ENCODE results near the gene C1orf52. TPM values are rescaled to one million over a fixed set of nuclear protein-coding genes. Genes with fewer than 3 reads are reported as not detected.
A peak's percentile ranks its signal among the peaks of the same experiment; 100 is the strongest.

Gene C1orf52
- total and polyA plus RNA-seq, 9 of the 15 experiments (the other 6 are each of a cell fraction or from before 2014, with no cell fraction given), result 17.0 to 38.5 (median 33.0) TPM

- TF ChIP-seq ZNF274 (IDR thresholded peaks at IDR 0.05; ENCODE audit: borderline replicate concordance, low read depth, low read length) (no peak), LCOR (CRISPR knock-in tag; IDR thresholded peaks at IDR 0.05) (0 out of 2 replicates have a peak, but pooled peaks have one; percentile 38), NFRKB (IDR thresholded peaks at IDR 0.05; ENCODE audit: low read depth) (no peak), PCBP2 (IDR thresholded peaks at IDR 0.05; ENCODE audit: low read depth, low read length, poor library complexity, severe bottlenecking) (no peak), FOXP1 (CRISPR knock-in tag; IDR thresholded peaks at IDR 0.05) (peak; percentile 54; the same call in 1 of the 2 replicates), HEY1 (CRISPR knock-in tag; IDR thresholded peaks at IDR 0.05; ENCODE audit: borderline replicate concordance) (no peak), BCL6 (CRISPR knock-in tag; IDR thresholded peaks at IDR 0.05) (no peak), CBX2 (IDR thresholded peaks at IDR 0.05; ENCODE audit: insufficient read depth, low read length, poor library complexity, severe bottlenecking) (no peak), PHB (CRISPR knock-in tag; IDR thresholded peaks at IDR 0.05) (no peak), SP1 (CRISPR knock-in tag; IDR thresholded peaks at IDR 0.05) (peak; percentile 59; the same call in 1 of the 2 replicates), PTTG1 (tag; IDR thresholded peaks at IDR 0.05; ENCODE audit: low read depth) (no peak), ZNF217 (CRISPR knock-in tag; IDR thresholded peaks at IDR 0.05) (no peak), ZNF431 (CRISPR knock-in tag; IDR thresholded peaks at IDR 0.05) (peak; percentile 67; the same call in 1 of the 2 replicates), RFX7 (CRISPR knock-in tag; IDR thresholded peaks at IDR 0.05) (no peak), MEIS2 (IDR thresholded peaks at IDR 0.05; ENCODE audit: partially characterized antibody) (peak; percentile 53), PML (IDR thresholded peaks at IDR 0.05; ENCODE audit: low read length) (no peak), KLF10 (CRISPR knock-in tag; IDR thresholded peaks at IDR 0.05) (no peak)
- TF ChIP-seq, protein P1, sequence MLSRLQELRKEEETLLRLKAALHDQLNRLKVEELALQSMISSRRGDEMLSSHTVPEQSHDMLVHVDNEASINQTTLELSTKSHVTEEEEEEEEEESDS (CRISPR knock-in tag; IDR thresholded peaks at IDR 0.05), result no peak
- TF ChIP-seq, protein P2, sequence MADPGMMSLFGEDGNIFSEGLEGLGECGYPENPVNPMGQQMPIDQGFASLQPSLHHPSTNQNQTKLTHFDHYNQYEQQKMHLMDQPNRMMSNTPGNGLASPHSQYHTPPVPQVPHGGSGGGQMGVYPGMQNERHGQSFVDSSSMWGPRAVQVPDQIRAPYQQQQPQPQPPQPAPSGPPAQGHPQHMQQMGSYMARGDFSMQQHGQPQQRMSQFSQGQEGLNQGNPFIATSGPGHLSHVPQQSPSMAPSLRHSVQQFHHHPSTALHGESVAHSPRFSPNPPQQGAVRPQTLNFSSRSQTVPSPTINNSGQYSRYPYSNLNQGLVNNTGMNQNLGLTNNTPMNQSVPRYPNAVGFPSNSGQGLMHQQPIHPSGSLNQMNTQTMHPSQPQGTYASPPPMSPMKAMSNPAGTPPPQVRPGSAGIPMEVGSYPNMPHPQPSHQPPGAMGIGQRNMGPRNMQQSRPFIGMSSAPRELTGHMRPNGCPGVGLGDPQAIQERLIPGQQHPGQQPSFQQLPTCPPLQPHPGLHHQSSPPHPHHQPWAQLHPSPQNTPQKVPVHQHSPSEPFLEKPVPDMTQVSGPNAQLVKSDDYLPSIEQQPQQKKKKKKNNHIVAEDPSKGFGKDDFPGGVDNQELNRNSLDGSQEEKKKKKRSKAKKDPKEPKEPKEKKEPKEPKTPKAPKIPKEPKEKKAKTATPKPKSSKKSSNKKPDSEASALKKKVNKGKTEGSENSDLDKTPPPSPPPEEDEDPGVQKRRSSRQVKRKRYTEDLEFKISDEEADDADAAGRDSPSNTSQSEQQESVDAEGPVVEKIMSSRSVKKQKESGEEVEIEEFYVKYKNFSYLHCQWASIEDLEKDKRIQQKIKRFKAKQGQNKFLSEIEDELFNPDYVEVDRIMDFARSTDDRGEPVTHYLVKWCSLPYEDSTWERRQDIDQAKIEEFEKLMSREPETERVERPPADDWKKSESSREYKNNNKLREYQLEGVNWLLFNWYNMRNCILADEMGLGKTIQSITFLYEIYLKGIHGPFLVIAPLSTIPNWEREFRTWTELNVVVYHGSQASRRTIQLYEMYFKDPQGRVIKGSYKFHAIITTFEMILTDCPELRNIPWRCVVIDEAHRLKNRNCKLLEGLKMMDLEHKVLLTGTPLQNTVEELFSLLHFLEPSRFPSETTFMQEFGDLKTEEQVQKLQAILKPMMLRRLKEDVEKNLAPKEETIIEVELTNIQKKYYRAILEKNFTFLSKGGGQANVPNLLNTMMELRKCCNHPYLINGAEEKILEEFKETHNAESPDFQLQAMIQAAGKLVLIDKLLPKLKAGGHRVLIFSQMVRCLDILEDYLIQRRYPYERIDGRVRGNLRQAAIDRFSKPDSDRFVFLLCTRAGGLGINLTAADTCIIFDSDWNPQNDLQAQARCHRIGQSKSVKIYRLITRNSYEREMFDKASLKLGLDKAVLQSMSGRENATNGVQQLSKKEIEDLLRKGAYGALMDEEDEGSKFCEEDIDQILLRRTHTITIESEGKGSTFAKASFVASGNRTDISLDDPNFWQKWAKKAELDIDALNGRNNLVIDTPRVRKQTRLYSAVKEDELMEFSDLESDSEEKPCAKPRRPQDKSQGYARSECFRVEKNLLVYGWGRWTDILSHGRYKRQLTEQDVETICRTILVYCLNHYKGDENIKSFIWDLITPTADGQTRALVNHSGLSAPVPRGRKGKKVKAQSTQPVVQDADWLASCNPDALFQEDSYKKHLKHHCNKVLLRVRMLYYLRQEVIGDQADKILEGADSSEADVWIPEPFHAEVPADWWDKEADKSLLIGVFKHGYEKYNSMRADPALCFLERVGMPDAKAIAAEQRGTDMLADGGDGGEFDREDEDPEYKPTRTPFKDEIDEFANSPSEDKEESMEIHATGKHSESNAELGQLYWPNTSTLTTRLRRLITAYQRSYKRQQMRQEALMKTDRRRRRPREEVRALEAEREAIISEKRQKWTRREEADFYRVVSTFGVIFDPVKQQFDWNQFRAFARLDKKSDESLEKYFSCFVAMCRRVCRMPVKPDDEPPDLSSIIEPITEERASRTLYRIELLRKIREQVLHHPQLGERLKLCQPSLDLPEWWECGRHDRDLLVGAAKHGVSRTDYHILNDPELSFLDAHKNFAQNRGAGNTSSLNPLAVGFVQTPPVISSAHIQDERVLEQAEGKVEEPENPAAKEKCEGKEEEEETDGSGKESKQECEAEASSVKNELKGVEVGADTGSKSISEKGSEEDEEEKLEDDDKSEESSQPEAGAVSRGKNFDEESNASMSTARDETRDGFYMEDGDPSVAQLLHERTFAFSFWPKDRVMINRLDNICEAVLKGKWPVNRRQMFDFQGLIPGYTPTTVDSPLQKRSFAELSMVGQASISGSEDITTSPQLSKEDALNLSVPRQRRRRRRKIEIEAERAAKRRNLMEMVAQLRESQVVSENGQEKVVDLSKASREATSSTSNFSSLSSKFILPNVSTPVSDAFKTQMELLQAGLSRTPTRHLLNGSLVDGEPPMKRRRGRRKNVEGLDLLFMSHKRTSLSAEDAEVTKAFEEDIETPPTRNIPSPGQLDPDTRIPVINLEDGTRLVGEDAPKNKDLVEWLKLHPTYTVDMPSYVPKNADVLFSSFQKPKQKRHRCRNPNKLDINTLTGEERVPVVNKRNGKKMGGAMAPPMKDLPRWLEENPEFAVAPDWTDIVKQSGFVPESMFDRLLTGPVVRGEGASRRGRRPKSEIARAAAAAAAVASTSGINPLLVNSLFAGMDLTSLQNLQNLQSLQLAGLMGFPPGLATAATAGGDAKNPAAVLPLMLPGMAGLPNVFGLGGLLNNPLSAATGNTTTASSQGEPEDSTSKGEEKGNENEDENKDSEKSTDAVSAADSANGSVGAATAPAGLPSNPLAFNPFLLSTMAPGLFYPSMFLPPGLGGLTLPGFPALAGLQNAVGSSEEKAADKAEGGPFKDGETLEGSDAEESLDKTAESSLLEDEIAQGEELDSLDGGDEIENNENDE (IDR thresholded peaks at IDR 0.05; ENCODE audit: low read depth, low read length), result no peak
These were observed 57.9 kb downstream of the C1orf52 start (continued) for GRCh38 chr1:85201340-85202091.
